ENCODE data around the gene SCART1. TPM values are rescaled to one million over a fixed set of nuclear protein-coding genes. Genes with fewer than 3 reads are reported as not detected.
"Not testable (repeated sequence)": the region's sequence is repeated elsewhere in the genome, so short reads cannot be mapped to it uniquely, and the experiment has no call there.

SCART1 gene
- total and polyA plus RNA-seq, 2 experiments from 2014 or later: 0.89 to 5.6 TPM

DNA sequence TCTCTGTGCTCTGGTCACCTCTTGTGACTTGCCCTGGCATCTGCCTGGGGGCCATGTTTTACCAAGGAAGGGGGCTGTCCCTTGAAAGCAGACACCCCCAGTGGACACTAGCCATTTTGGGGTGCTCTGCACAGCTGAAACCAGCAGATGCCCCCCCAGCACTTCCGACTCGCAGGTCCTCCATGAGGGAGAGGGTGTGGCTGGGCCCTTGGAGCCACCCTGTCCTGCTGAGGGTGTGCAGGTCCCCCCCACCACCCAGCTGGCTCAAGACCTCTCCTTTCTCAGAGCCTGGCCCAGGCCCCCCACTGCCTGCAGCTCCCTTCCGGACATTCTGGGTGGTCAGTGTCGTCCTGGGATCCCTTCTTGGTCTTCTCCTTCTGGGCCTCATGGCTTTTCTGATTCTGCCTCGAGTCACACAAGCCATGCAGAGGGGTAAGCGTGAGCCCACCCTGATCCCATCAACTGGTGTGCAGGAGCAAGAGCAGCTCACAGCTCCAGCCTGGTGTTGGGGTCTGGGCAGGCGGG, 12.3 kb downstream of the SCART1 start:
- DNase-seq (ENCODE audit: low read depth in 1 of 2, low spot score in 1 of 2): no peak
- H3K27me3 ChIP-seq: no peaks in the 10 kb centered on the region

DNA sequence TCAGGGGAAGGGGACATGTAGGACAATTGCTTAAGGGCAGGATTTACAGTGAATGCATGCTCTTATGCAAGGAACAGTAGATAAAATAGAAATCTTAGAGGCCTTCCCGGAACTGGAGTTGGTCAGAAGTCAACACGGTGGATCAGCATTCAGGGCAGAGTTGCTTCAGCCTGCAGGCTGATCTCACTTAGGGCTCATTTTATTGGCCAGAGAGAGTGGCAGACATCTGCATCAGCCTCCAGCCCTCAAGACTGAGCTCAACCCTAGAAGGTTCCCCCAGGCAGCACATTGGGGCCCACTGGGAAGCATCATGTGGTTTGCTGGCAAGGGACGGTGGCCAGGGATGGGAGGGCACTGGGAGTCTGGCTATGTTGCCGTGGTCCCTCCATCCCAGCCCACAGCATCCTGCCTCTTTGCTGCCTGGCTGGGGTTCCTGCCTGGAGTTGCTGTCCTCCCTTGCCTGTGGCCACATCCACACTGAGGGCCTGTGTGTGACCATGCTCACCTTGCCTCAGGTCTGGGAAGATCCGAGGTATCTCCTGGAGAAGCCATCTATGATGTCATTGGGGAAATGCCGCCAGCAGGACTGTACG, 13.0 kb downstream of the SCART1 start:
- Histone ChIP-seq H3K4me3 (no peak overlapping the region), H3K27me3 (no peaks in the 10 kb centered on the region), H3K4me1 (ENCODE audit: low read depth) (no peaks in the 10 kb centered on the region), H3K27ac (no peak overlapping the region), H3K9me3 (ENCODE audit: low read depth) (no peaks in the 10 kb centered on the region), H3K36me3 (no peaks in the 10 kb centered on the region)
- TF ChIP-seq, protein P1, sequence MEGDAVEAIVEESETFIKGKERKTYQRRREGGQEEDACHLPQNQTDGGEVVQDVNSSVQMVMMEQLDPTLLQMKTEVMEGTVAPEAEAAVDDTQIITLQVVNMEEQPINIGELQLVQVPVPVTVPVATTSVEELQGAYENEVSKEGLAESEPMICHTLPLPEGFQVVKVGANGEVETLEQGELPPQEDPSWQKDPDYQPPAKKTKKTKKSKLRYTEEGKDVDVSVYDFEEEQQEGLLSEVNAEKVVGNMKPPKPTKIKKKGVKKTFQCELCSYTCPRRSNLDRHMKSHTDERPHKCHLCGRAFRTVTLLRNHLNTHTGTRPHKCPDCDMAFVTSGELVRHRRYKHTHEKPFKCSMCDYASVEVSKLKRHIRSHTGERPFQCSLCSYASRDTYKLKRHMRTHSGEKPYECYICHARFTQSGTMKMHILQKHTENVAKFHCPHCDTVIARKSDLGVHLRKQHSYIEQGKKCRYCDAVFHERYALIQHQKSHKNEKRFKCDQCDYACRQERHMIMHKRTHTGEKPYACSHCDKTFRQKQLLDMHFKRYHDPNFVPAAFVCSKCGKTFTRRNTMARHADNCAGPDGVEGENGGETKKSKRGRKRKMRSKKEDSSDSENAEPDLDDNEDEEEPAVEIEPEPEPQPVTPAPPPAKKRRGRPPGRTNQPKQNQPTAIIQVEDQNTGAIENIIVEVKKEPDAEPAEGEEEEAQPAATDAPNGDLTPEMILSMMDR (IDR thresholded peaks at IDR 0.05; ENCODE audit: low read depth, low read length): no peak
- no peak for DNase-seq (ENCODE audit: low read depth in 1 of 2, low spot score in 1 of 2)

More for the DNA sequence above, 12.3 kb downstream of the SCART1 start:
- H3K36me3 ChIP-seq: no peaks in the 10 kb centered on the region
- H3K4me3 ChIP-seq: no peak overlapping the region
- TF ChIP-seq, protein P1 (IDR thresholded peaks at IDR 0.05; ENCODE audit: low read depth, low read length): no peak
- H3K27ac ChIP-seq: no peak overlapping the region
- H3K4me1 ChIP-seq (ENCODE audit: low read depth): no peaks in the 10 kb centered on the region
- H3K9me3 ChIP-seq (ENCODE audit: low read depth): no peaks in the 10 kb centered on the region

DNA sequence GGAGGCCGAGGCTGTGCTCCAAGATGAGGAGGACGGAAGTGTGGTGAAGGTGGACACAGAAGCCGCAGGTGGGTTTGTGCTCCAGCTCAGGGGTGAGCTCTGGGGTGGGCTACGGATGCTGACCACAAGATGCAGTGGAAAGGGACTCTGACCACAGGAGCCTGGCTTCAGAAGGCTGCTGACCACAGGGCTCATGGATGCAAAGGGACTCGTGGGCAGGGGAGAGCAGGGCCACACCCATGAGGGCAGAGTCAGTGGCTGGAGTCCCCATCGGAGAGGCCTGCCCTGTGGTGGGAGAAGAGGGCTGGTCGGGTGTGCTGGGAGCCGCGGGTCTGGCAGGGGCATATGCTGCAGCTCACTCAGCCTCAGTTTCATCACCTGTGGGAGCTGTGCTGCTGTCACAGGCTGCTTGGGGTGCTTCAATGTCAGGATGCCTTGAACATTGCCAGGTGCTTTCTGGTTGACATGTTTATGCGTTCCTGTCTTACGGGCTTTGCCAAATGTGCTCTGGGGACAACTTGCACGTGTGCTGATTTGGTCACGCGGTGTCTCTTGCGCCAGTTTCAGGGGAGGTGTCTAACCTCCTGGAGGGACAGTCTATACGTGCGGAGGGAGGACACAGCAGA, 13.7 kb downstream of the SCART1 start:
- Histone ChIP-seq H3K27ac (no peak overlapping the region), H3K9me3 (ENCODE audit: low read depth) (no peaks in the 10 kb centered on the region), H3K36me3 (no peaks in the 10 kb centered on the region), H3K4me3 (no peak overlapping the region), H3K27me3 (no peaks in the 10 kb centered on the region), H3K4me1 (ENCODE audit: low read depth) (no peaks in the 10 kb centered on the region)
- no peak for DNase-seq (ENCODE audit: low read depth in 1 of 2, low spot score in 1 of 2)
- TF ChIP-seq, protein P1 (IDR thresholded peaks at IDR 0.05; ENCODE audit: low read depth, low read length): no peak

DNA sequence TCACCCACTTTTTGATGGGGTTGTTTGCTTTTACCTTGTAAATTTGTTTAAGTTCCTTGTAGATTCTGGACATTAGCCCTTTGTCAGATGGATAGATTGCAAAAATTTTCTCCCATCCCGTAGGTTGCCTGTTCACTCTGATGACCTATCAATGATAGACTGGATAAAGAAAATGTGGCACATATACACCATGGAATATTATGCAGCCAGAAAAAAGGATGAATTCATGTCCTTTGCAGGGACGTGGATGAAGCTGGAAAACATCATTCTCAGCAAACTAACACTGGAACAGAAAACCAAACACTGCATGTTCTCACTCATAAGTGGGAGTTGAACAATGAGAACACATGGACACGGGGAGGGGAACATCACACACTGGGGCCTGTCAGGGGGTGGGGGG, 15.5 kb downstream of the SCART1 start:
- not testable (repeated sequence) for H3K27ac ChIP-seq; H3K4me1 ChIP-seq (ENCODE audit: low read depth); H3K9me3 ChIP-seq (ENCODE audit: low read depth); H3K36me3 ChIP-seq; DNase-seq (ENCODE audit: low read depth in 1 of 2, low spot score in 1 of 2); H3K4me3 ChIP-seq; H3K27me3 ChIP-seq

DNA sequence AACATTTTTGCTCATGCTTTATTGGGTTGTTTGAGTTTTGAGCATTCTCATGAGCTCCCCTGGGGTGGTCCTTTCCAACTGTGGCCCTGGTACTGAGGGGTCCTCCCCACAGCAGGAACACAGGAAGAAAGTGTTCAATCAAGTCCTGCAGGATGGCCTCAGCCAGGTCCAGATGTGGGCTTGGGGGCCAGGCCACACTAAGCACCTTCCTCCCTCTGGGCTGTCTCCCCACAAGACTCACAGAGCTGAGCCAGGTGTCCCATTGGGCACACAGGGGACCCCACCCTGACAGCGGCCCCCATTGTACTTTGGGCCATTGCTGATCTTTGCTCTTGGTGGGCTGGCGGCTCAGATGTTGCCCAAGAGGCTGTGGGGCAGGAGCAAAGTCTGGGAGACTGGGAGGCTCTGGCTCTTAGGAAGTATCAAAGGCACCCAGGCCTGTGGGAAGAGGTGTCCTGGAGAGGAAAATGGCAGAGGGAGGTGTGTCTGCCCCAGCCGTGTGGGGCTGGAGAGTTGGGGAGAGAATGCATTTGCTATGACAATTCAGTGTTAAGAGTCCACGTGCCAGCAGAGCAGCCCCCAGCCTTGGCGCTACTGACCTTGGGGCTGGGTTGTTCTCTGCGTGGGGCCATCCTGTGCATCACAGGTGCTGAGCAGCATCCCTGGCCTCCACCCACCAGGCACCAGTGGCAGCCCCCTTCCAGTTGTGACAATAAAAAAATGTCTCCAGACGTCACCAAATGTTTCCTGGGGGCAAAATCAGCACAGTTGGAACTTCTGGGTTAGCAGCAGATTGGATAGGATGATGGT, 17.8 kb downstream of the SCART1 start:
- Histone ChIP-seq H3K27ac (no peak overlapping the region), H3K9me3 (ENCODE audit: low read depth) (no peaks in the 10 kb centered on the region)

More for the DNA sequence above, 17.8 kb downstream of the SCART1 start:
- H3K4me3 ChIP-seq: no peak overlapping the region
- DNase-seq (ENCODE audit: low read depth in 1 of 2, low spot score in 1 of 2): no peak
- TF ChIP-seq, protein P1 (IDR thresholded peaks at IDR 0.05; ENCODE audit: low read depth, low read length): no peak
- no peaks in the 10 kb centered on the region for H3K27me3 ChIP-seq
- no peaks in the 10 kb centered on the region for H3K36me3 ChIP-seq
- no peaks in the 10 kb centered on the region for H3K4me1 ChIP-seq (ENCODE audit: low read depth)

Data from cardiac muscle cell (in vitro differentiated cells and primary cell).